HCT116 (cell line): Measurements from ENCODE around the gene ITGB7. TPM values are rescaled to one million over a fixed set of nuclear protein-coding genes. Genes with fewer than 3 reads are reported as not detected.

ENCODE experiments used
- ATAC-seq: fragments of 200-7000 bp; cut with Tn5 transposase; 2 replicates; pipeline ENCODE4 v1.9.1; 2020; ENCODE audit warnings: mild to moderate bottlenecking, moderate library complexity
- BruUV-seq: library from RNA; stranded (reverse); fragments of 400-500 nt; replicated peaks from 2 replicates; lab custom pipeline; 2021; lab: Mats Ljungman, UMichigan
- CTCF ChIA-PET: fragments of 300-600 bp; sonication (Branson Sonifier 250); formaldehyde crosslinking; loops from one replicate; lab custom pipeline; 2021; ENCODE audit warnings: antibody characterized with exemption; lab: Charles Lee
- POLR2A ChIA-PET: fragments of 300-600, 350-600 bp; sonication (Branson Sonifier 250); formaldehyde crosslinking; loops from one replicate; lab custom pipeline; 2021; ENCODE audit warnings: antibody characterized with exemption; lab: Charles Lee
- RAD21 ChIA-PET, 2 experiments: fragments of 300-600 bp; sonication (Branson Sonifier 250); formaldehyde crosslinking; loops; one replicate each; lab custom pipeline; 2023; ENCODE audit warnings: low total read pairs in 2 of 2; ENCODE audit not compliant: uncharacterized antibody in 2 of 2, unreplicated experiment in 2 of 2, low non-redundant PET in 1 of 2; lab: Charles Lee
- DNase-seq: peaks from one replicate; pipeline ENCODE4 v3.0.0-alpha.2; 2010; ENCODE audit warnings: low read depth, low spot score
- H2AFZ ChIP-seq: fragments of 200-600 bp; shearing (Covaris generic), sonication (generic); 2 replicates; pipeline ENCODE4 v1.6.1; 2017; ENCODE audit warnings: low read depth, mixed run types, mixed read lengths, antibody characterized with exemption, low read length; ENCODE audit not compliant: poor library complexity, severe bottlenecking
- H3K27ac ChIP-seq: 2 replicates; pipeline ENCODE4 v1.5.1; 2012; ENCODE audit warnings: low read depth, low read length
- H3K27me3 ChIP-seq: fragments of 200-600 bp; sonication (generic); 2 replicates; pipeline ENCODE4 v1.6.1; 2016; ENCODE audit warnings: mixed run types, low read length, mixed read lengths; ENCODE audit not compliant: insufficient read depth
- H3K36me3 ChIP-seq, 2 experiments: fragments of 200-500 bp in 1 of 2; fragments of 200-600 bp in 1 of 2; sonication (Bioruptor generic) in 1 of 2; sonication (generic) in 1 of 2; 2 replicates each; pipeline versions ENCODE4 v1.5.1 to v1.6.1; 2014 to 2016; ENCODE audit warnings: low read length in 2 of 2, inconsistent platforms in 1 of 2, mixed read lengths in 1 of 2, mixed run types in 1 of 2; ENCODE audit not compliant: insufficient read depth in 2 of 2, control insufficient read depth in 1 of 2
- H3K4me1 ChIP-seq, 2 experiments: fragments of 200-600 bp in 1 of 2; sonication (generic) in 1 of 2; 2 replicates each; pipeline versions ENCODE4 v1.5.1 to v1.6.1; 2012 to 2017; ENCODE audit warnings: low read length in 2 of 2, inconsistent platforms in 1 of 2, mild to moderate bottlenecking in 1 of 2, mixed read lengths in 1 of 2, mixed run types in 1 of 2, moderate library complexity in 1 of 2; ENCODE audit not compliant: insufficient read depth in 2 of 2, control insufficient read depth in 1 of 2
- H3K4me2 ChIP-seq: fragments of 200-600 bp; sonication (generic); 2 replicates; pipeline ENCODE4 v1.6.1; 2017; ENCODE audit warnings: mixed run types, low read length, mixed read lengths
- H3K4me3 ChIP-seq, 2 experiments: fragments of 200-600 bp in 1 of 2; sonication (generic) in 1 of 2; replicated peaks in 1 of 2; 2 replicates each; pipeline ENCODE4 v1.5.1; 2011 to 2016; ENCODE audit warnings: low read length in 2 of 2, control low read depth in 1 of 2, low read depth in 1 of 2, mild to moderate bottlenecking in 1 of 2, mixed read lengths in 1 of 2, mixed run types in 1 of 2
- H3K79me2 ChIP-seq: fragments of 200-600 bp; sonication (generic); 2 replicates; pipeline ENCODE4 v1.6.1; 2017; ENCODE audit warnings: mild to moderate bottlenecking, mixed run types, low read length, moderate library complexity, mixed read lengths; ENCODE audit not compliant: insufficient read depth
- H3K9ac ChIP-seq: fragments of 200-600 bp; sonication (generic); 2 replicates; pipeline ENCODE4 v1.6.1; 2016; ENCODE audit warnings: low read length, mixed read lengths
- H3K9me2 ChIP-seq: fragments of 200-600 bp; sonication (generic), shearing (Covaris generic); 2 replicates; pipeline ENCODE4 v1.6.1; 2017; ENCODE audit warnings: mixed run types, mild to moderate bottlenecking, moderate library complexity; ENCODE audit not compliant: insufficient read depth
- H3K9me3 ChIP-seq, 2 experiments: fragments of 200-500 bp in 1 of 2; fragments of 200-600 bp in 1 of 2; sonication (Bioruptor generic) in 1 of 2; sonication (generic) in 1 of 2; 2 replicates each; pipeline ENCODE4 v1.6.1; 2014 to 2017; ENCODE audit warnings: low read length in 2 of 2, mixed read lengths in 2 of 2, inconsistent platforms in 1 of 2, low read depth in 1 of 2, mild to moderate bottlenecking in 1 of 2, mixed run types in 1 of 2, moderate library complexity in 1 of 2; ENCODE audit not compliant: control insufficient read depth in 1 of 2, insufficient read depth in 1 of 2
- H4K20me1 ChIP-seq: fragments of 200-600 bp; sonication (generic), shearing (Covaris generic); 2 replicates; pipeline ENCODE4 v1.6.1; 2017; ENCODE audit warnings: mixed run types, mild to moderate bottlenecking, moderate library complexity; ENCODE audit not compliant: insufficient read depth
- ATF3 ChIP-seq: IDR thresholded peaks from 2 replicates; pipeline ENCODE4 v1.6.1; 2012
- CBX3 ChIP-seq: IDR thresholded peaks from 2 replicates; pipeline ENCODE4 v1.6.1; 2012; ENCODE audit warnings: low read depth
- EGR1 ChIP-seq: IDR thresholded peaks from 2 replicates; pipeline ENCODE4 v1.6.1; 2012; ENCODE audit warnings: low read depth
- ELF1 ChIP-seq: IDR thresholded peaks from 2 replicates; pipeline ENCODE4 v1.6.1; 2012; ENCODE audit warnings: low read depth, borderline replicate concordance
- EZH2phosphoT487 ChIP-seq: fragments of 200-600 bp; IDR thresholded peaks from 2 replicates; pipeline ENCODE4 v1.6.1; 2018; ENCODE audit warnings: antibody characterized with exemption, borderline replicate concordance
- FOSL1 ChIP-seq: IDR thresholded peaks from 2 replicates; pipeline ENCODE4 v1.6.1; 2012; ENCODE audit warnings: low read depth
- MAX ChIP-seq: IDR thresholded peaks from 2 replicates; pipeline ENCODE4 v1.6.1; 2012
- RAD21 ChIP-seq: IDR thresholded peaks from 2 replicates; pipeline ENCODE4 v1.6.1; 2012; ENCODE audit warnings: low read depth, mild to moderate bottlenecking
- SP1 ChIP-seq: IDR thresholded peaks from 2 replicates; pipeline ENCODE4 v1.6.1; 2012; ENCODE audit warnings: low read depth
- TCF7L2 ChIP-seq: IDR thresholded peaks from 2 replicates; pipeline ENCODE4 v1.7.0; 2011; ENCODE audit warnings: borderline replicate concordance, inconsistent platforms; ENCODE audit not compliant: insufficient read depth, insufficient read length; ENCODE audit errors: extremely low read depth
- YY1 ChIP-seq: IDR thresholded peaks from 2 replicates; pipeline ENCODE4 v1.6.1; 2011; ENCODE audit warnings: low read length, low read depth, moderate library complexity, mild to moderate bottlenecking; ENCODE audit not compliant: insufficient replicate concordance; ENCODE audit errors: extremely low read depth
- ZFX ChIP-seq: fragments of 450-650 bp; IDR thresholded peaks from 2 replicates; pipeline ENCODE4 v1.6.1; 2017
- ZNF274 ChIP-seq: fragments of 200-500 bp; sonication (Bioruptor generic); IDR thresholded peaks from 2 replicates; pipeline ENCODE4 v1.6.1; 2014; ENCODE audit warnings: mild to moderate bottlenecking, low read depth, low read length, inconsistent platforms
- intact Hi-C: fragments of 100-400 bp; cut with micrococcal nuclease; formaldehyde crosslinking; loops from 2 replicates; pipeline ENCODE4 v1.10.0; 2022
- total RNA-seq: library from RNA; stranded (reverse); gene quantifications from one replicate; pipeline ENCODE4 v1.2.1, GENCODE V29; 2021; ENCODE audit not compliant: unreplicated experiment

ITGB7 gene
- total RNA-seq, 1 experiment from 2014 or later: 1.9 TPM

DNA sequence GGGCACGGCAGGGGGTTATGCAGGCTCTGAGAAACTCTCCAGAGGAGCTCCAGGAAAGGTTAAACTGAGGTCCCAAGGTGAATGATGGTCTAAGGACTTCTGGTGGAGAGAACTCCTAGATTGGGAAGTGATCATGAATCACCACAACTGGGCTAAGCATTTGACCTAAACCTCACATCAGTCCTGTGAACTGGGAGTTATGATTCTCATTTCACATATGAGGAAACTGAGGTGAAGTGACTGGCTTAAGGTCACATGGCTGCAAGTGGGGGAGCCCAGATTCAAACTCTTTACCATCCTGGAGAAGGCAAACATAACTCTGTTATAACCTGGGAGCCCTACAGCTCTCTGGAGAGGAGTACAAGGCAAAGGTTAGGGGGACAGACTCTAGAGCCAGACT lies 20.8 kb upstream of the ITGB7 start:
- Histone ChIP-seq H3K9ac (no peak overlapping the region), H3K36me3 (no peaks in the 10 kb centered on the region), H3K4me3 (no peak overlapping the region), H2AFZ (no peak overlapping the region), H3K27me3 (no peaks in the 10 kb centered on the region), H3K4me1 (peaks cover 60 to 79% of the 10 kb centered on the region in 2 experiments), H3K79me2 (no peaks in the 10 kb centered on the region; the same call in 1 of the 2 replicates), H3K9me3 (no peaks in the 10 kb centered on the region), H3K9me2 (no peaks in the 10 kb centered on the region), H3K27ac (no peak overlapping the region), H4K20me1 (no peaks in the 10 kb centered on the region), H3K4me2 (no peak overlapping the region)
- ChIA-PET POLR2A (no interaction called here), RAD21 (no interaction called here), CTCF (no interaction called here)
- ATAC-seq (no peak), DNase-seq (no peak)
- BruUV-seq: no TSS peak
- TF ChIP-seq ATF3 (no peak), ZFX (no peak), TCF7L2 (no peak), ZNF274 (no peak), SP1 (no peak), MAX (no peak), EGR1 (no peak), FOSL1 (no peak), YY1 (no peak), RAD21 (no peak), EZH2phosphoT487 (no peak), CBX3 (no peak)
- intact Hi-C loops: no loop called here

- Histone ChIP-seq H3K9ac (no peak overlapping the region), H3K9me3 (no peaks in the 10 kb centered on the region), H3K9me2 (no peaks in the 10 kb centered on the region), H4K20me1 (no peaks in the 10 kb centered on the region), H3K79me2 (no peaks in the 10 kb centered on the region; the same call in 1 of the 2 replicates), H3K4me1 (peaks cover 61 to 79% of the 10 kb centered on the region in 2 experiments), H3K27ac (no peak overlapping the region), H3K4me3 (no peak overlapping the region), H2AFZ (no peak overlapping the region), H3K4me2 (no peak overlapping the region), H3K27me3 (no peaks in the 10 kb centered on the region), H3K36me3 (no peaks in the 10 kb centered on the region)
- TF ChIP-seq EGR1 (no peak), ELF1 (no peak), ZFX (no peak)
- DNase-seq: no peak
- CTCF ChIA-PET: no interaction called here
- ATAC-seq: no peak
- POLR2A ChIA-PET: no interaction called here
- BruUV-seq: no TSS peak
- RAD21 ChIA-PET: no interaction called here
- intact Hi-C loops: no loop called here
Observed at GRCh38 chr12:53227341-53227740, 20.3 kb upstream of the ITGB7 start.
